ENCODE data around the gene ZNF317. TPM values are rescaled to one million over a fixed set of nuclear protein-coding genes. Genes with fewer than 3 reads are reported as not detected.

ZNF317 gene
- total RNA-seq, 2 experiments from 2014 or later: 26.5 to 37.4 TPM

DNA sequence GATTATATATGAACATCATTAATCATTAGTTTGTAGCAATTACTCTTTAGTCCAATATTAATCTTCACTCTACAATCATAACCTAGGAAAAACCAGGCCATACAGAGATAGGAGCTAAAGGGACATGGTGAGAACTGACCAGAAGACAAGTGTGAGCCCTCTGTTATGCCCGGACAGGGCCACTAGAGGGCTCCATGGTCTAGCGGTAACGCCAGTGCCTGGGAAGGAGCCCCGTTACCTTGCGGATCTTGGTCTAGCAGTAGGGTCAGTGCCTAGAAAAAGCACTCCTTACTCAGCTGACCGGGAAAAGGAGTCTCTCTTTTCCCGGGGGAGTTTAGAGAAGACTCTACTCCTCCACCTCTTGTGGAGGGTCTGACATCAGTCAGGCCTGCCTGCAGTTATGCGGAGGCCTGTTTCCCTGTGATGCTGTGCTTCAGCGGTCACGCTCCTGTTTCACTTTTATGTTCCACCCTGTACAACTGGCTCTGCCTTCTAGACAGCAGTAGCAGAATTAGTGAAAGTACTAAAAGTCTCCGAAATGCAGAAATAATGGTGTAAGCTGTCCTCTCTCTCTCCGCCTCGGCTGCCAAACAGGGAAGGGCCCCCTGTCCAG is 65.4 kb downstream of the ZNF317 start:
- Histone ChIP-seq H3K27ac (ENCODE audit: low read depth, low read length, poor library complexity, severe bottlenecking) (no peak overlapping the region), H3K4me1 (ENCODE audit: insufficient read depth, low read length, poor library complexity, severe bottlenecking) (no peaks in the 10 kb centered on the region), H3K36me3 (ENCODE audit: insufficient read depth, low read length) (no peaks in the 10 kb centered on the region), H4K20me1 (ENCODE audit: insufficient read depth, low read length) (no peaks in the 10 kb centered on the region), H3K4me2 (ENCODE audit: low read length) (0 out of 2 replicates have a peak overlapping the region, but pooled peaks have one; percentile 12), H3K9me2 (ENCODE audit: insufficient read depth, low read length) (no peaks in the 10 kb centered on the region), H3K79me2 (ENCODE audit: insufficient read depth, low read depth, low read length) (no peaks in the 10 kb centered on the region), H3K9me3 (ENCODE audit: low read length) (no peaks in the 10 kb centered on the region), H3K4me3 (ENCODE audit: low read depth, low read length, poor library complexity, severe bottlenecking) (no peak overlapping the region), H2AFZ (ENCODE audit: low read length) (no peak overlapping the region)
- TF ChIP-seq EZH2phosphoT487 (IDR thresholded peaks at IDR 0.05; ENCODE audit: borderline replicate concordance, low read depth, low read length): no peak
- TF ChIP-seq, protein P1, sequence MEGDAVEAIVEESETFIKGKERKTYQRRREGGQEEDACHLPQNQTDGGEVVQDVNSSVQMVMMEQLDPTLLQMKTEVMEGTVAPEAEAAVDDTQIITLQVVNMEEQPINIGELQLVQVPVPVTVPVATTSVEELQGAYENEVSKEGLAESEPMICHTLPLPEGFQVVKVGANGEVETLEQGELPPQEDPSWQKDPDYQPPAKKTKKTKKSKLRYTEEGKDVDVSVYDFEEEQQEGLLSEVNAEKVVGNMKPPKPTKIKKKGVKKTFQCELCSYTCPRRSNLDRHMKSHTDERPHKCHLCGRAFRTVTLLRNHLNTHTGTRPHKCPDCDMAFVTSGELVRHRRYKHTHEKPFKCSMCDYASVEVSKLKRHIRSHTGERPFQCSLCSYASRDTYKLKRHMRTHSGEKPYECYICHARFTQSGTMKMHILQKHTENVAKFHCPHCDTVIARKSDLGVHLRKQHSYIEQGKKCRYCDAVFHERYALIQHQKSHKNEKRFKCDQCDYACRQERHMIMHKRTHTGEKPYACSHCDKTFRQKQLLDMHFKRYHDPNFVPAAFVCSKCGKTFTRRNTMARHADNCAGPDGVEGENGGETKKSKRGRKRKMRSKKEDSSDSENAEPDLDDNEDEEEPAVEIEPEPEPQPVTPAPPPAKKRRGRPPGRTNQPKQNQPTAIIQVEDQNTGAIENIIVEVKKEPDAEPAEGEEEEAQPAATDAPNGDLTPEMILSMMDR (conservative IDR thresholded peaks at IDR 0.05; ENCODE audit: low read length): peak; percentile 85
- CTCF ChIA-PET (ENCODE audit: unreplicated experiment): no interaction called here
- peak; percentile 67 for DNase-seq (ENCODE audit: low spot score)
- intact Hi-C loops (cut with micrococcal nuclease; ENCODE audit: unreplicated experiment): loop anchor here (1.0 to 2.0 kb wide), 2 partner anchors 69 to 585 kb away; no protein-coding TSS in a partner anchor
- BruUV-seq (replicated peaks): no TSS peak
- POLR2A ChIA-PET: no interaction called here

Other genes with a start within 250 kb of the ZNF317 start
- under 0.01 TPM in 1 of 2 replicates, not detected in the other for gene MUC16, start 130.0 kb upstream of the ZNF317 start, total RNA-seq (2014; rRNA removed; shearing (Covaris generic))
- not detected in 2 replicates for gene MUC16, start 130.0 kb upstream of the ZNF317 start, total RNA-seq (2022)
- not detected in 2 replicates for gene OR1M1, start 53.3 kb upstream of the ZNF317 start, total RNA-seq (2014; rRNA removed; shearing (Covaris generic))
- gene OR1M1, start 53.3 kb upstream of the ZNF317 start, total RNA-seq (2022): not detected in 2 replicates
- not detected in 2 replicates for gene OR7G2, start 32.9 kb upstream of the ZNF317 start, total RNA-seq (2014; rRNA removed; shearing (Covaris generic))
- not detected in 2 replicates for gene OR7G2, start 32.9 kb upstream of the ZNF317 start, total RNA-seq (2022)
- gene OR7G1, start 24.6 kb upstream of the ZNF317 start, total RNA-seq (2014; rRNA removed; shearing (Covaris generic)): not detected in 2 replicates
- not detected in 2 replicates for gene OR7G1, start 24.6 kb upstream of the ZNF317 start, total RNA-seq (2022)
- not detected in 2 replicates for gene OR7G3, start 13.4 kb upstream of the ZNF317 start, total RNA-seq (2014; rRNA removed; shearing (Covaris generic))
- not detected in 2 replicates for gene OR7G3, start 13.4 kb upstream of the ZNF317 start, total RNA-seq (2022)
- not detected in 2 replicates for gene OR7D2, start 38.6 kb downstream of the ZNF317 start, total RNA-seq (2014; rRNA removed; shearing (Covaris generic))
- not detected in 2 replicates for gene OR7D2, start 38.6 kb downstream of the ZNF317 start, total RNA-seq (2022)
- not detected in 2 replicates for gene OR7D4, start 79.2 kb downstream of the ZNF317 start, total RNA-seq (2014; rRNA removed; shearing (Covaris generic))
- not detected in 2 replicates for gene OR7D4, start 79.2 kb downstream of the ZNF317 start, total RNA-seq (2022)
- gene OR7E24, start 110.5 kb downstream of the ZNF317 start, total RNA-seq (2014; rRNA removed; shearing (Covaris generic)): not detected in 2 replicates
- not detected in 2 replicates for gene OR7E24, start 110.5 kb downstream of the ZNF317 start, total RNA-seq (2022)
- 8.2 and 9.7 TPM in 2 replicates for gene ZNF699, start 169.4 kb downstream of the ZNF317 start, total RNA-seq (2014; rRNA removed; shearing (Covaris generic))
- gene ZNF699, start 169.4 kb downstream of the ZNF317 start, total RNA-seq (2022): 7.8 and 9.0 TPM in 2 replicates
- 9.0 and 16.8 TPM in 2 replicates for gene ZNF559, start 183.8 kb downstream of the ZNF317 start, total RNA-seq (2014; rRNA removed; shearing (Covaris generic))
- gene ZNF559, start 183.8 kb downstream of the ZNF317 start, total RNA-seq (2022): 18.6 and 22.3 TPM in 2 replicates
- gene ZNF177, start 222.6 kb downstream of the ZNF317 start, total RNA-seq (2014; rRNA removed; shearing (Covaris generic)): 1.8 and 2.4 TPM in 2 replicates
- gene ZNF177, start 222.6 kb downstream of the ZNF317 start, total RNA-seq (2022): 2.8 and 4.3 TPM in 2 replicates